A673 (cell line): Measurements from ENCODE around the gene USE1. TPM values are rescaled to one million over a fixed set of nuclear protein-coding genes. Genes with fewer than 3 reads are reported as not detected.

ENCODE experiments used
- BruUV-seq: library from RNA; stranded (reverse); fragments of 400-500 nt; replicated peaks from 2 replicates; lab custom pipeline; 2021; lab: Mats Ljungman, UMichigan
- CTCF ChIA-PET: fragments of 300-600 bp; sonication (Branson Sonifier 250); formaldehyde crosslinking; loops from one replicate; lab custom pipeline; 2022; ENCODE audit warnings: antibody characterized with exemption; lab: Charles Lee
- POLR2A ChIA-PET: fragments of 300-600 bp; sonication (Branson Sonifier 250); formaldehyde crosslinking; loops from one replicate; lab custom pipeline; 2022; ENCODE audit warnings: antibody characterized with exemption; ENCODE audit not compliant: low non-redundant PET; lab: Charles Lee
- DNase-seq: peaks from one replicate; pipeline ENCODE4 v3.0.0-alpha.2; 2015; ENCODE audit warnings: low spot score
- H3K27ac ChIP-seq: fragments of 200-600 bp; sonication (generic); 2 replicates; pipeline ENCODE4 v1.5.1; 2016; ENCODE audit warnings: mixed run types, low read depth, mild to moderate bottlenecking, mixed read lengths, antibody characterized with exemption, low read length; ENCODE audit not compliant: poor library complexity, severe bottlenecking
- H3K27me3 ChIP-seq: fragments of 200-600 bp; sonication (generic); replicated peaks from 2 replicates; pipeline ENCODE4 v1.6.1; 2017; ENCODE audit warnings: mixed run types, low read depth, mild to moderate bottlenecking, mixed read lengths, antibody characterized with exemption, low read length; ENCODE audit not compliant: insufficient read depth, poor library complexity
- H3K36me3 ChIP-seq: fragments of 200-600 bp; sonication (generic); 2 replicates; pipeline ENCODE4 v1.6.1; 2016; ENCODE audit warnings: mixed run types, mild to moderate bottlenecking, mixed read lengths, antibody characterized with exemption, low read length; ENCODE audit not compliant: insufficient read depth, poor library complexity, severe bottlenecking
- H3K4me1 ChIP-seq: fragments of 200-600 bp; sonication (generic); 2 replicates; pipeline ENCODE4 v1.6.1; 2017; ENCODE audit warnings: mixed run types, mild to moderate bottlenecking, mixed read lengths, antibody characterized with exemption, low read length; ENCODE audit not compliant: insufficient read depth, poor library complexity, severe bottlenecking
- H3K4me3 ChIP-seq: fragments of 200-600 bp; sonication (generic); 2 replicates; pipeline ENCODE4 v1.5.1; 2016; ENCODE audit warnings: low read depth, mixed run types, mild to moderate bottlenecking, mixed read lengths, low read length; ENCODE audit not compliant: poor library complexity, severe bottlenecking
- H3K9me3 ChIP-seq: fragments of 200-600 bp; sonication (generic); 2 replicates; pipeline ENCODE4 v1.6.1; 2016; ENCODE audit warnings: mixed run types, low read depth, mild to moderate bottlenecking, mixed read lengths, antibody characterized with exemption, low read length; ENCODE audit not compliant: poor library complexity, severe bottlenecking
- CTCF ChIP-seq: fragments of 300-800, 200-600 bp; sonication (generic); conservative IDR thresholded peaks from 2 replicates; pipeline ENCODE4 v1.5.1; 2017; ENCODE audit warnings: low read depth, mild to moderate bottlenecking, antibody characterized with exemption, low read length, moderate library complexity, mixed read lengths
- EZH2 ChIP-seq: fragments of 200-600 bp; sonication (generic); IDR thresholded peaks from 2 replicates; pipeline ENCODE4 v1.6.1; 2017; ENCODE audit warnings: borderline replicate concordance, low read depth, mild to moderate bottlenecking, mixed read lengths, antibody characterized with exemption, low read length; ENCODE audit not compliant: poor library complexity, severe bottlenecking
- intact Hi-C: fragments of 100-400 bp; cut with micrococcal nuclease; formaldehyde crosslinking; loops from one replicate; pipeline ENCODE4 v1.10.0; 2022; ENCODE audit not compliant: unreplicated experiment
- total RNA-seq: library from RNA; stranded (reverse); gene quantifications from 2 replicates; pipeline ENCODE4 v1.2.3, GENCODE V29; 2021

USE1 gene
- total RNA-seq, 1 experiment from 2014 or later = 32.1 TPM

DNA sequence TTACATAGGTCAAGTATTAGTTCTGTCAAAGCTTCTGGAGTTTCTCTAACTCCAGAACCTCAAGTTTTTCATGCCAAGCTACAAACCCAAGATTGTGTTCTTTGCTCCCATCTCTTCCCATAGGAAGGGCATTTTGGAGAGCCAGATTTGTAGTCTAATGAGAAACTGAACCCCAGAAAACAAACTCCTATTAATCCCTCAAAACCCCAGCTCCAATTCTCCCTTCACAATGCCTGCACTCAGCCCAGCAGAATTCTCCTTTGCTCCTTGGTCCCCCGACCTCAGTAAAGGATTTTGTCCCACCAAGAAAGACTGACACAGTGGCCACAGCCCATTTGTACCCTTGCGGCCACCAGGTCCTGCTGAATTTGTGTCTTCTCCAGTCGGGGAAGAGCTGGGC, 41.0 kb downstream of the USE1 start:
- intact Hi-C loops = no loop called here
- H3K27me3 ChIP-seq = no peaks in the 10 kb centered on the region
- CTCF ChIA-PET = no interaction called here
- H3K9me3 ChIP-seq = no peaks in the 10 kb centered on the region
- POLR2A ChIA-PET = no interaction called here
- BruUV-seq = no TSS peak
- H3K4me1 ChIP-seq = no peaks in the 10 kb centered on the region
- TF ChIP-seq EZH2 (no peak), CTCF (no peak)
- no peak for DNase-seq
- no peaks in the 10 kb centered on the region for H3K36me3 ChIP-seq
- H3K27ac ChIP-seq = no peak overlapping the region
- no peak overlapping the region for H3K4me3 ChIP-seq

- H3K27me3 ChIP-seq = no peaks in the 10 kb centered on the region
- POLR2A ChIA-PET = no interaction called here
- no TSS peak for BruUV-seq
- TF ChIP-seq EZH2 (no peak), CTCF (no peak)
- H3K36me3 ChIP-seq = no peaks in the 10 kb centered on the region
- H3K4me1 ChIP-seq = no peaks in the 10 kb centered on the region
- H3K27ac ChIP-seq = no peak overlapping the region
- intact Hi-C loops = no loop called here
- DNase-seq = no peak
- H3K9me3 ChIP-seq = no peaks in the 10 kb centered on the region
- CTCF ChIA-PET = interaction anchor here (0.7 to 1.0 kb wide), 2 partner anchors 132 to 763 kb away, joined by 4 to 10 read pairs; no protein-coding TSS in a partner anchor
- no peak overlapping the region for H3K4me3 ChIP-seq
These were observed 44.1 kb downstream of the USE1 start for GRCh38 chr19:17259118-17259780.

- intact Hi-C loops = no loop called here
- TF ChIP-seq CTCF = no peak
- no peak for TF ChIP-seq EZH2
- no peaks in the 10 kb centered on the region for H3K36me3 ChIP-seq
- POLR2A ChIA-PET = no interaction called here
- BruUV-seq = no TSS peak
- DNase-seq = no peak
- CTCF ChIA-PET = interaction anchor here (0.5 to 1.0 kb wide), 2 partner anchors 131 to 143 kb away, joined by 4 to 5 read pairs; no protein-coding TSS in a partner anchor
- no peaks in the 10 kb centered on the region for H3K27me3 ChIP-seq
- no peak overlapping the region for H3K27ac ChIP-seq
- H3K4me1 ChIP-seq = no peaks in the 10 kb centered on the region
- H3K4me3 ChIP-seq = no peak overlapping the region
- H3K9me3 ChIP-seq = no peaks in the 10 kb centered on the region
These were observed 44.8 kb downstream of the USE1 start for GRCh38 chr19:17259934-17260333.
